Vagina (tissue), 2 donors: ENCODE measurements around the gene RWDD1.

Experiments
- POLR2A ChIP-seq, 2 donors: fragments of 450-650 bp; IDR thresholded peaks; one replicate each; pipeline ENCODE4 v1.6.1; 2017; ENCODE audit warnings: antibody characterized with exemption in 2 of 2, mild to moderate bottlenecking in 2 of 2, moderate library complexity in 2 of 2
- POLR2AphosphoS5 ChIP-seq, 2 donors: sonication (generic); formaldehyde crosslinking; IDR thresholded peaks; one replicate each; pipeline ENCODE4 v1.9.0; 2017; ENCODE audit warnings: antibody characterized with exemption in 2 of 2, mild to moderate bottlenecking in 2 of 2, low read depth in 1 of 2; ENCODE audit not compliant: insufficient read depth in 1 of 2

DNA sequence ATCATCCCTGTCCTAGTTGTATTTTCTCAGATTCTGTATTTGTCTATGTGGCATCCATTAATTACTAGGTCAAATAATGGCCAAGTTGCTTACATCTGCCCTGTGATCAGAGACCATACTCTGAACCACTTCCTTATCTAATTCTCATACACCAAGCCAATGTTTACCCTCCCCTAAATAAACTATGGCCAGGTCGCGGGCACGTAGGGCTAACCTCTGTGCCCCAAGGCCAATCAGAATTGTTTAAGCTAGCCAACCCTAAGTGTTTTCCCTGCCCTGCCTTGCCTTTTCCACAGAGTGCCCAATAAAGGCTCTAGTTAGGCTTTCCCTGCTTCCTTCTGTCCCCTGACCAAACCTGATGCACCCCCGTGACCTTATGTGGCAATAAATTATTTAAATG lies 20.5 kb upstream of the RWDD1 start:
- TF ChIP-seq POLR2AphosphoS5 (IDR thresholded peaks at IDR 0.05; ENCODE audit: insufficient read depth in 1 of 2, low read depth in 1 of 2) (no peak), POLR2A (IDR thresholded peaks at IDR 0.05) (no peak)
